ENCODE data around the gene HACD1.

HACD1 gene

GRCh38 chr10:17649836-17650235 is 32.7 kb upstream of the HACD1 start:
- in situ Hi-C loops (cut with HindIII; ENCODE audit: low sequenced_read_pairs): no loop called here
- H3K4me3 ChIP-seq (ENCODE audit: low read depth, low read length): no peak overlapping the region
- no peak for TF ChIP-seq CTCF (IDR thresholded peaks at IDR 0.05; ENCODE audit: low read depth, low read length, missing control alignments)
- DNase-seq (ENCODE audit: low read depth): no peak

GRCh38 chr10:17649052-17649451 is 31.9 kb upstream of the HACD1 start:
- in situ Hi-C loops (cut with HindIII; ENCODE audit: low sequenced_read_pairs): no loop called here
- DNase-seq (ENCODE audit: low read depth): no peak

GRCh38 chr10:17648243-17649035 is 31.3 kb upstream of the HACD1 start:
- no peak for TF ChIP-seq CTCF (IDR thresholded peaks at IDR 0.05; ENCODE audit: low read depth, low read length, missing control alignments)
- in situ Hi-C loops (cut with HindIII; ENCODE audit: low sequenced_read_pairs): no loop called here
- H3K4me3 ChIP-seq (ENCODE audit: low read depth, low read length): no peak overlapping the region
- no peak for DNase-seq (ENCODE audit: low read depth)

More at GRCh38 chr10:17649052-17649451, 31.9 kb upstream of the HACD1 start:
- no peak for TF ChIP-seq CTCF (IDR thresholded peaks at IDR 0.05; ENCODE audit: low read depth, low read length, missing control alignments)
- H3K4me3 ChIP-seq (ENCODE audit: low read depth, low read length): no peak overlapping the region

GRCh38 chr10:17647326-17647725 is 30.2 kb upstream of the HACD1 start:
- in situ Hi-C loops (cut with HindIII; ENCODE audit: low sequenced_read_pairs): no loop called here
- DNase-seq (ENCODE audit: low read depth): no peak
- H3K4me3 ChIP-seq (ENCODE audit: low read depth, low read length): no peak overlapping the region
- no peak for TF ChIP-seq CTCF (IDR thresholded peaks at IDR 0.05; ENCODE audit: low read depth, low read length, missing control alignments)

GRCh38 chr10:17645621-17646345 is 28.6 kb upstream of the HACD1 start:
- no peak for TF ChIP-seq CTCF (IDR thresholded peaks at IDR 0.05; ENCODE audit: low read depth, low read length, missing control alignments)
- H3K4me3 ChIP-seq (ENCODE audit: low read depth, low read length): peak overlapping the region; percentile 89
- in situ Hi-C loops (cut with HindIII; ENCODE audit: low sequenced_read_pairs): no loop called here
- DNase-seq (ENCODE audit: low read depth): no peak

- in situ Hi-C loops (cut with HindIII; ENCODE audit: low sequenced_read_pairs): no loop called here
- TF ChIP-seq CTCF (IDR thresholded peaks at IDR 0.05; ENCODE audit: low read depth, low read length, missing control alignments): no peak
- peak overlapping the region; percentile 89 for H3K4me3 ChIP-seq (ENCODE audit: low read depth, low read length)
- no peak for DNase-seq (ENCODE audit: low read depth)
Measured at GRCh38 chr10:17644485-17644943, 27.3 kb upstream of the HACD1 start.
